ENCODE results near the gene TGFBR1.

TGFBR1 gene

DNA sequence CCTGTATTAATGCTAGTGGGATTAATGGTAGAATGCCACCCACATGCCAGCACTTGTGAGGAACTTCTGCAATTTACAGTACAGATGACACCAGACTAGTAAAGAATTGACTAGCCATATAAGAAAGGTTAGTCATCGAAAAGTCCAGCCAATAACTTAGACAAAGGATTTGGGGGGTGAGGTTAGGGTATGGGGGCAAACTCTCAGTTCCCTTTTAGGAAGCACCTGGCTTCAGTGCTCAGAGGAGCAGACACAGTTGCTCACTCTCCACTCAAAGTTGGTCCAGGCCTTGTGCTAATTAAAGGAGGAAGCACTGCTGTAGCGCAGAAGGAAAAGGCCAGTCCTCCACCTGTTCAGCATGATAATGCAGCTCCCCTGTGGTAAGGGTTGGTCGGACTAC, 25.2 kb downstream of the TGFBR1 start:
- DNase-seq (ENCODE audit: low read depth in 2 of 2, low spot score in 1 of 2) = no peak

- DNase-seq (ENCODE audit: low read depth in 2 of 2, low spot score in 1 of 2) = no peak
Measured at GRCh38 chr9:99133145-99133544, 28.2 kb downstream of the TGFBR1 start.

GRCh38 chr9:99134893-99135341, 30.0 kb downstream of the TGFBR1 start:
- DNase-seq (ENCODE audit: low read depth in 2 of 2, low spot score in 1 of 2) = no peak

DNA sequence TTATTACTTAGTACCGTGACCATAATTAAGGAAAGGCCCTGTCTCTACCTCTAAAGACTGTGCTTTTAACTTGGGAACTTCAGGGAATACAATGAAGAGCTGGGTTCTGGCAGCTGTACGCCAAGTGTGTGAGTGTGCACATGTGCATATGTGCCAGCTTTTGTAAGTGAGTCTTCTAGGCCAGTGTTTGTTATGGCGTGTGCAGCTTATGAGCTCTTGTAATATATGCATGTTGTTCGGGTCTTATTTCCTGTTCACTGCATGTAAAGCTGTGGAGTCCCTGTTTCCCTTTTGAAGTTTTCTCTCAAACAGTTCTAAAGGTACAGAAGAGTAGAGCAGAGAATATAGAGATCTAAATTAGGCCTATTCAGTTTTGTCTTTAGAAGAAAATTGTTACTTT, 30.5 kb downstream of the TGFBR1 start:
- DNase-seq (ENCODE audit: low read depth in 2 of 2, low spot score in 1 of 2) = no peak

DNA sequence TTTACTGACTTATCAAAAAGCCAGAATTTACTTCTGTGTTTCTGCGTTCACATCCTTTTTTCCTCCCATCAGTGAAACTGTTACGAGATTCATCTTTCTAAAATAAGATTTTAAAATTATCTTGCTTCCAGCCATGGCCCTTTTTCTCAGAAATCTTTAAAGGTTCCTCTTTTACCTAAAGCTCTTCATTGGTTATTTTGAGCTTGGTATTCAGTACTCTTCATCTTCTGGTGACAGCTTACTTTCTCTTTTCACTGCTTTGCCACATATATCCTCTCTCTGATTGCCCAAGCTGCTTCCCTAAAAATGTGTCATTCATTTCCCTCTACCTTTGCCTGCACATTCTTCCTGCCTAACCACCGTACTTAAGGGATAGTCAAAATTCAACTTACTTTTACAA, 32.3 kb downstream of the TGFBR1 start:
- DNase-seq (ENCODE audit: low read depth in 2 of 2, low spot score in 1 of 2) = no peak

- no peak for DNase-seq (ENCODE audit: low read depth in 2 of 2, low spot score in 1 of 2)
Measured at GRCh38 chr9:99137891-99138290, 33.0 kb downstream of the TGFBR1 start.

- no peak for DNase-seq (ENCODE audit: low read depth in 2 of 2, low spot score in 1 of 2)
Measured at GRCh38 chr9:99138424-99139284, 33.7 kb downstream of the TGFBR1 start.

DNA sequence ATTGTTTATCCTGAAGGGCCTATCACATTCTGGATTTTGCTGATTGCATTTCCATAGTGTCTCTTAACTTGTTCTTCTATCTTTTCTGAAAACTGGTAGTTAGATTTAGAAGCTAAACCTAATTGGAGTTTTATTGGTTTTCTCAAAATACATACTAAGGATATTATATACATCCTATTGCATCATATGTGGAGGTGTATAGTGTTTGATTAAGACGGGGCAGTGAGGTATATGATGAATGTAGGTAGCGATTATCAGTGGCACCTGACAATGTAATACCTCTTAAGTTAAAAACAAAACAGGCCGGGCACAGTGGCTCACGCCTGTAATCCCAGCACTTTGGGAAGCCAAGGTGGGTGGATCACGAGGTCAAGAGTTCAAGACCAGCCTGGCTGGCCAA, 35.0 kb downstream of the TGFBR1 start:
- DNase-seq (ENCODE audit: low read depth in 2 of 2, low spot score in 1 of 2) = no peak

GRCh38 chr9:99140685-99141314, 35.9 kb downstream of the TGFBR1 start:
- peak in 1 of 2 donors; percentile 27 for DNase-seq (ENCODE audit: low read depth in 2 of 2, low spot score in 1 of 2)

- no peak for DNase-seq (ENCODE audit: low read depth in 2 of 2, low spot score in 1 of 2)
Measured at GRCh38 chr9:99141849-99142248, 36.9 kb downstream of the TGFBR1 start.

DNA sequence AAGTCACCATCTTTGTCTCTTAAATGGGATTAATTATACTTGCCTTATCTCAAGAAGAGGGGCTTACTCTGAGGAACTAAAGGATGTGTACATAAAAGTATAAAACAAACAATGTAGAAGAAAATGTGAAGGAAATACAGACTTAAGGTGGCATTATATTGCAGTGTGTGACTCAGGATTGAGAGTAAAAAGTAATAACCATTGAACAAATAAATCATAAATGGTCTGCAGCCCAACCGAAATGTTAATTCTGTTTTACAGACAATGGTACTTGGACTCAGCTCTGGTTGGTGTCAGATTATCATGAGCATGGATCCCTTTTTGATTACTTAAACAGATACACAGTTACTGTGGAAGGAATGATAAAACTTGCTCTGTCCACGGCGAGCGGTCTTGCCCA, 37.4 kb downstream of the TGFBR1 start:
- no peak for DNase-seq (ENCODE audit: low read depth in 2 of 2, low spot score in 1 of 2)

DNA sequence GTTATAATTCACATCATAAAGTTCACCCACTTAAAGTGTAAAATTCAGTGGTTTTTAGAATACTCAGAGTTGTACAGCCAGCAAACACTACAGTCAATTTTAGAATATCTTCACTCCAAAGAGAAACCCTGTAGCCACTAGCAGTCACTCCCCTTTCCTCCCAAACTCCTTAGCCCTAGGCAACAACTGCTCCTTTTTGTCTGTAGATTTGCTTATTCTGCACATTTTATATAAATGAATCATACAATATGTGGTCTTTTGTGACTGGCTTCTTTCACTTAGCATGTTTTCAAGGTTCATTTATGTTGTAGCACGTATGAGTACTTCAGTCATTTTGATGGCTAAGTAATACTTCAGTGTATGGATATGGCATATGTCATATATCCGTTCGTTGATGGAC, 38.7 kb downstream of the TGFBR1 start:
- DNase-seq (ENCODE audit: low read depth in 2 of 2, low spot score in 1 of 2) = no peak

GRCh38 chr9:99144966-99145365, 40.1 kb downstream of the TGFBR1 start:
- DNase-seq (ENCODE audit: low read depth in 2 of 2, low spot score in 1 of 2) = no peak

GRCh38 chr9:99146574-99146973, 41.7 kb downstream of the TGFBR1 start:
- DNase-seq (ENCODE audit: low read depth in 2 of 2, low spot score in 1 of 2) = no peak

DNA sequence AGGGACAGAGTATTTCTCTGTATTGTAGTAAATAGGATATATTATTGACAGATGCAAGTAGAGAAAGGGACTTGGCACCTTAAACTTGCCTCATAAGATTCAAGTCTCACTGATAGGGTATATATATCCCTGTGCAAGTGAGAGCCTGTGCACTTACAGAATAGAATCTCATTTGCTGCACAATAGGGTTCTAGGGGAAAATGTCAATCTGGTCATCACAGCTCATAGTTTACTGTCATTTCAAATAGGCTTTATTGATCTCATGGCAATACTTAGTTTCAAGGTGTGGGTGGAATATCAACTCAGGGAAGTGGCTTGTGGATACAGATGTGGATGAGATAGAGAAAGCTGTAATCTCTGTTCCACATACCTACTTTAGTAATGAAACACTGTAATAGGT, 42.3 kb downstream of the TGFBR1 start:
- DNase-seq (ENCODE audit: low read depth in 2 of 2, low spot score in 1 of 2) = no peak

DNA sequence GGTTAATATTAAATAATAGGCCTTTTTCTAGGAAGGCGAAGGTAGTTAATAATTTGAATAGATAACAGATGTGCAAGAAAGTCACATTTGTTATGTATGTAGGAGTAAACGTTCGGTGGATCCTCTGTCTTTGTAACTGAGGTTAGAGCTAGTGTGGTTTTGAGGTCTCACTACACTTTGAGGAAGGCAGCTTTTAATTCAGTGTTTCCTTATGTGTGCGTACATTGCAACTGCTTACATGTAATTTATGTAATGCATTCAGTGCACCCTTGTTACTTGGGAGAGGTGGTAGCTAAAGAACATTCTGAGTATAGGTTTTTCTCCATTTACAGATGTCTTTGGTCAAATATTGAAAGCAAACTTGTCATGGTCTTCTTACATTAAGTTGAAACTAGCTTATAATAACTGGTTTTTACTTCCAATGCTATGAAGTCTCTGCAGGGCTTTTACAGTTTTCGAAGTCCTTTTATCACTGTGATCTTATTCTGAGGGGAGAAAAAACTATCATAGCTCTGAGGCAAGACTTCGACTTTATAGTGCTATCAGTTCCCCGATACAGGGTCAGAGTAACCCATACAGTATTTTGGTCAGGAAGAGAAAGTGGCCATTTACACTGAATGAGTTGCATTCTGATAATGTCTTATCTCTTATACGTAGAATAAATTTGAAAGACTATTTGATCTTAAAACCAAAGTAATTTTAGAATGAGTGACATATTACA, 45.7 kb downstream of the TGFBR1 start:
- no peak for DNase-seq (ENCODE audit: low read depth in 2 of 2, low spot score in 1 of 2)

GRCh38 chr9:99154356-99154755, 49.4 kb downstream of the TGFBR1 start:
- no peak for DNase-seq (ENCODE audit: low read depth in 2 of 2, low spot score in 1 of 2)

DNA sequence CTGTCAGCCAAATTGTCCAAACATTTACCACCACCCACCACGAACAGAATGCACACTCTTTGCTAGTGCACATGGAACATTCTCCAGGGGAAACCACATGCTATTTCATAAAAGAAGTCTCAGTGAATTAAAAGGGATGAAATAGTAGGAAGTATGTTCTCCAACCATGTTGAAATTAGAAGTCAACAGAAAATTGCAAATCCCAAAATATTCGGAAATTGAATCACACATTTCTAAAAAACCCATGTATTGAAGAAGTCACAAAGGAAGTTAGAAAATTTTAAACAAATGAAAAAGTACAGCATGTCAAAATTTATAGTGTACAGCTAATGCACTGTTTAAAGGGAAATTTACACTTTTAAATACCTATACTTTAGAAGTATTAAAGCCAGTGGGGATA, 50.8 kb downstream of the TGFBR1 start:
- no peak for DNase-seq (ENCODE audit: low read depth in 2 of 2, low spot score in 1 of 2)

DNA sequence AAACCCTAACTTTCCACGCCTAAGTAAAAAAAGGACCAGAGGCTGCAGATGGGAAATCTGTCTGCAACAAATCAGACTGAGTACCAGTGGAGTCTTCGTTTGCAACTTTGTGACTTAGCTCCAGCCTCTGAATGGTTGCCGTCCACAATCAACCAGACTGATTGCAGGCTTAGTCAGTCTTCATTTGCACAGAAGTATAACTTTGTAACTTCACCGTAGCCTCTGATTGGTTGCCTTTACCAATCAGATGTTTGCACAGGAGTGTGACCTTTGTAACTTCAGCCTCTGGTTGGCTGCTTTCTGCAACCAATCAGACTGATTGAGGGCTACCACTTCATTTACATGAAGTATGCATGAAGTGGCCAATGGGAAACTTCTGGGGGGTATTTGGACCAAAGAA, 53.7 kb downstream of the TGFBR1 start:
- no peak for DNase-seq (ENCODE audit: low read depth in 2 of 2, low spot score in 1 of 2)

- no peak for DNase-seq (ENCODE audit: low read depth in 2 of 2, low spot score in 1 of 2)
Measured at GRCh38 chr9:99160173-99160572, 55.3 kb downstream of the TGFBR1 start.

DNA sequence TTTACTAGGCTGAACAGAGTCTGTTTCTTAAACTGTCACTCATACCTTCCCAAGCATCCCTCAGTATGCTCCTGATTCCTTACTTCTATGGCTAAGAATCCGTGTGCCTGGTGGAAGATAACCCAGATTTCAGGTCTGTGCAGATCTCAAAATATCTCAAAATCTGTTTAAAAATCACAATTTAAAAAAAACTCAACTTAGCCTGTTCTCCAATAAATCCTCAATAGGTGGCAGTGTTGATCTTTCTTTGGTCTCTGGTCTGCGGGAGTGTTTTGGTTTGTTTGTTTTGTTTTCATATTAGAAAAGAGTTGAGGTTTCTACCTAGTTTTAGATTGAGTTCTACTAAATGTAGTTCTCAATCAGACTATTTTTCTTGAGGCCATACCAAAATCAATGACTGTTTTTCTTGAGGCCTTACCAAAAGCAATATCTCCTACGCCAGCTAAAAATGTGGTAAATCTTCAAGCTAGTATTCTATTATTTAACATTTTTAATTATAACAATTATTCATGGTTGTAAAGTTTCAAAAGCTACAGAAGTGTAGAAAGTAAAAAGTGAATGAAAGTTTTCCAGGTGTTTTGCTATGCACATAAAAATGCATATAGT, 57.9 kb downstream of the TGFBR1 start:
- DNase-seq (ENCODE audit: low read depth in 2 of 2, low spot score in 1 of 2) = no peak

GRCh38 chr9:99166149-99166548, 61.2 kb downstream of the TGFBR1 start:
- DNase-seq (ENCODE audit: low read depth in 2 of 2, low spot score in 1 of 2) = no peak
